ENCODE results near the gene SHROOM3.

Gene SHROOM3

DNA sequence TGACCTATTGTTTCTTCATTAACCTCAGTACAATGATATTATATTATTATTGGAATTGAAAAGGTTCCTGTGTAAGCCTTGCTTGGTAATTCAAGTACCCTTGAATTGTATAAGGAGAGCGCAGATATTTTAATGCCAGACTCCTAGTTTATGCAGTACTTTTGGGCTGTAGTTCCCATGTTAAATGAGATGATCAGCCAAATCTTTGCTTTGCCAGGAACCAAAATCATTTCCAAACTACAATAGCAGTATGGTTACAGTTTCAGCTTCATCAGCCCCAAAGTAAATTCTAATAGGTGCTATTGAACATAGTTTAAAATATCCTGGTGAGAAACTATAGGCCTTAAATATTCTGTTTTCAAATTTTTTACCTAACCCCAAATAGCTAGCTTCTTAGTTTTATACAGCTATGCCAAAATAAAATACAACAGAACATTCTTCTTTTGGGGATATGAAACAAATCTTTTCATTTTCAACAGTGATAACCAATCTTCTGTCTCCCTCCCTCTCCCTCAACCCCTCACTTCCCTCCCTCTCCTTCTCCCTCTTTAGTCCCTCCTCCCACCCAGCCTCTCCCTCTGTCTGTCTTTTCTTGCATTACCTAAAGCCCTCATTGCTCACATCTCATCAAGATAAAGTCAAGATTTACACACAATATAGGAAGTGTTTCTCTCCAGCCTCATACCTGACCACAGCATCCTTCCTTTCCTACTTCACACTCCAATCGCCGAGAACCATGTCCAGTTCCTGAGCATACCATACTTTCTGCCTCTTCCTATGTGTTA lies 190.1 kb downstream of the SHROOM3 start:
- no peak for DNase-seq (ENCODE audit: low spot score)

DNA sequence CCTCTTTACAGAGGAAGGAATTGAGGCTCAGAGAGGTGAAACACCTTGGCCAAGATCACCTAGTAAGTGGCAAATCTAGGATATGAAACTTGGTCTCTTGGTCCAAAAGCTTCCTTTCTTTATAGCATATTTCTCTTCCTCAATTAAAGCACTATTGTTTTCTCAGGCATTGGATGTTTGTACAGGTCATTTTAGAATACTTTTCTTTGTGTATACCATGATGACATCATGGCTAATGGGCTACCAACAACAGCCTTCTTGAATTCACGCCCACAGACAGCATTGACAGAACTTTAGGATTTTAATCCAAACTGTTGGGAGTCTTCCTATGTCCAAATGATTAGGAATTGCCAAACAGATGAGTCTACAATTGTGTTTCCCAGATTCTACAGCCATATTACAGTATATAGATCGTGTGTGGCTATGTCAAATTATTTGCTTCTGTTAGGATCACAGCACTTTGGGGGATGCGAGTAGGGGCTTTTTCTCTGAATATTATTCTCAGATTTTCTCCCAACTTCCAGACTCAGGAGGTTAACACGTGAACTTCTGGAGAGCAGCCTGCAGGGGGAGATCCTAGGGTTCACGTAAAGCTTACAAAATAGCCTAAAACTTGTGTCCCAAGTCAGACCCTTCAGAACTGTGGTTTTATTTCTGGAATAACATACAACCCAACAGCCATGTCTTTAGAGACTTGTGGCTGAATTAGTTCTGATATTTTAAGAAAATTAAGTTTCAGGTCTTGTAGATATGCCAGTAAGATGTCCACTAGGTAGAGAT lies 191.8 kb downstream of the SHROOM3 start:
- DNase-seq (ENCODE audit: low spot score): no peak

DNA sequence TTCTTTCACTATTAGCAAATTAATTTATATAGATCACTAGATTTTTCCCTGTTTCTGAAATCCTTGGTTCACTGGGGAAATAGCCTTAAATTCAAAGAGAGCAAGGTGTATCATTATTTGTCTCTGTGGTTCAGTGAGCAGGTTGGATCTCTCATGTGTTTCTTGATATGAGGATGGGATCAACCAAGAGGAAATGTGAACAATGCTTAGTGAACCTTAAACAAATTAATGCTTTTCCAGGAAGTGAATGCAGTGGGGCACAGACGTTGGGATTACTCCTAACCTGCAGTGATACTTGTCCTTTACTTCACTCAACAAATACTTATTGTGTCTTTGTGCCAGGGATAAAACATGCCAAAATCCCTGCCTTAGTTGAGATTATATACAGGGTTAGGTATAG lies 193.2 kb downstream of the SHROOM3 start:
- DNase-seq (ENCODE audit: low spot score): no peak

- DNase-seq (ENCODE audit: low spot score): no peak
Observed at GRCh38 chr4:76630741-76631140, 195.7 kb downstream of the SHROOM3 start.

GRCh38 chr4:76634220-76634619 lies 199.2 kb downstream of the SHROOM3 start:
- peak; percentile 13 for DNase-seq (ENCODE audit: low spot score)

DNA sequence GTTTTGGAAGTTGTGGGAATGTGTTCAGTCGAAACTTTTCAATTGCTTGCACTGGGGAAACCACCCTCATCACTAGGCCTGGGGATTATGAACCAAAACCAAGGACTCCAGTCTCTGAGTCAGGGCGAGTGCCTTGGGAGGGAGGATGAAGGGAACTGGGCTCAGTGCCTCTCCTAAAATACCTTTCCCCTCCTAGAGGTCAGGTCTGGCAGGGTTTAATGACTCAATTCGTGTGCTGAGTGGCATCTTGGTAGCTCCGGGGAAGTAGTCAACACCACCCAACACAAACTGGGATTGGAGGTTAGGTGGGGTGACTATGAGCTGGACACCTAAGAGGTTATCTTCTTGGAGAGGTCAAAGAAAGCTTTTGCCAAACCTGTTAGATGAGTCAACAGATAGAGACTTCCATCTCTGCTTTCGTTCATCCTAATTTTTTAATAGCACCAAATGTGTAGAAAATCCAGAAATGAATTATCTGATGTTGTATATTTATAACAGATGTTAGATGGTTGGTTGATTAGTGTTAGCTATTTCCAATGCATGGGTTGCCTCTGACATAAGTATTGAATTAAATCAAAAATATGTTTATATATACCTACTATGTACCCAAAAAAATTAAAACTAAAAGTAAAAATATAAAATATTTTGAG lies 202.8 kb downstream of the SHROOM3 start:
- DNase-seq (ENCODE audit: low spot score): no peak

GRCh38 chr4:76639288-76639687 lies 204.3 kb downstream of the SHROOM3 start:
- no peak for DNase-seq (ENCODE audit: low spot score)

GRCh38 chr4:76640353-76640910 lies 205.4 kb downstream of the SHROOM3 start:
- DNase-seq (ENCODE audit: low spot score): no peak

- DNase-seq (ENCODE audit: low spot score): no peak
Observed at GRCh38 chr4:76641351-76641750, 206.3 kb downstream of the SHROOM3 start.

DNA sequence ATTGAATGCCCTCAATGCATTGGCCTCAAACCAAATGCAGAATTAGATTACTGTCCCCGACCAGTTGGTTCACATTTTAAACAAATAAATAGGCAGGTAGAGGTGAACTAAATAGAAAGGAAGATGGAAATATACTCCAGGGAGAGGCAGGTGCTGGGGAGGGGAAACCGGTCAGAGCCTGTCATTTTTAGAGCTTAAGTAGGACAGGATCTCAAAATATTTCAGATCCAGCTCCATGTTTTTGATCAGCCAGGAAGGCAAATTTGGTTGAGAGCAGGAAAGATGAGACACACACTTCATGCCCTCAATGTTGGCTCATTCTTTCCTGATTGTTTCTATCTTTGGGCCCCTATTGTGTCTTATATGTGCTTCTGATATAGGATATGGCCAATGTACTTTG lies 206.7 kb downstream of the SHROOM3 start:
- no peak for DNase-seq (ENCODE audit: low spot score)

- no peak for DNase-seq (ENCODE audit: low spot score)
Observed at GRCh38 chr4:76644831-76645485, 209.9 kb downstream of the SHROOM3 start.

- DNase-seq (ENCODE audit: low spot score): no peak
Observed at GRCh38 chr4:76649086-76649485, 214.1 kb downstream of the SHROOM3 start.

DNA sequence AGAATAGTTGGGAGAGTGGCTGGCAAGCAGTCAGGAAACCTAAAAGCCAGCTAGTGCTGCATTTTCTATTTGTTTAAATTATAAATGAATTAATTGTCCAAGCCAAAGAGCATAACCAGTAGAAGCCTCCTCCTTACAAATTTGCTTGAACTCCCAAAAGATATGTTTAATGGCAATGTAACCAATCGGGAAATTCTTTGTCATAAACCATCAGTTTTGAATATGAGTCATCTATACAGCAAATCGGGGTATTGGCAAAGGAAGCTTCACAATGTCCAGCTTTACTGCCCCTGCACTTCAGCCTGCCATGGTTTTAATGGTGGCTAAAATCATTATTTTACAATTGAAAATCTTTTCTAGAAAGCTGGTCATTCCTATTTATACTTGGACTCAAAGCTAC lies 216.6 kb downstream of the SHROOM3 start:
- DNase-seq (ENCODE audit: low spot score): no peak

DNA sequence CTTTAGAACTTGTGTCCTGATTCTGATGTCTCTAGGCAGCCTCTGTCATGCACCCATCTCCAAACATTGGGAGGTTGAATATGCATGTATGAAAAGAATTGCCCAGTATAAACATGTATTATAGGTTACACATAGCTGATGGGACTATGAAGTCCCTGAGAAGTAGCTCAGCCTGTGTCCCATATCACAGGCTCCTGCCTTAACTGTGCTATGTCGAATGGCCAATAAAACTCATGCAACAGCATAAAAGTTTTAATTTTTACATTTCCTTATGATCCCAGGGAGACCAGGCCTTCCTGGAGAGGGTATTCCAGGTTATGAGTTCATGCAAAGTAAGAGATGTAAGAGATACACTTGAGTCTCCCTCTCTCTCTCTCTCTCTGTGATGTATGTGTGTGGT lies 217.4 kb downstream of the SHROOM3 start:
- DNase-seq (ENCODE audit: low spot score): no peak

- DNase-seq (ENCODE audit: low spot score): no peak
Observed at GRCh38 chr4:76654084-76654483, 219.1 kb downstream of the SHROOM3 start.

GRCh38 chr4:76654791-76655190 lies 219.8 kb downstream of the SHROOM3 start:
- DNase-seq (ENCODE audit: low spot score): no peak

DNA sequence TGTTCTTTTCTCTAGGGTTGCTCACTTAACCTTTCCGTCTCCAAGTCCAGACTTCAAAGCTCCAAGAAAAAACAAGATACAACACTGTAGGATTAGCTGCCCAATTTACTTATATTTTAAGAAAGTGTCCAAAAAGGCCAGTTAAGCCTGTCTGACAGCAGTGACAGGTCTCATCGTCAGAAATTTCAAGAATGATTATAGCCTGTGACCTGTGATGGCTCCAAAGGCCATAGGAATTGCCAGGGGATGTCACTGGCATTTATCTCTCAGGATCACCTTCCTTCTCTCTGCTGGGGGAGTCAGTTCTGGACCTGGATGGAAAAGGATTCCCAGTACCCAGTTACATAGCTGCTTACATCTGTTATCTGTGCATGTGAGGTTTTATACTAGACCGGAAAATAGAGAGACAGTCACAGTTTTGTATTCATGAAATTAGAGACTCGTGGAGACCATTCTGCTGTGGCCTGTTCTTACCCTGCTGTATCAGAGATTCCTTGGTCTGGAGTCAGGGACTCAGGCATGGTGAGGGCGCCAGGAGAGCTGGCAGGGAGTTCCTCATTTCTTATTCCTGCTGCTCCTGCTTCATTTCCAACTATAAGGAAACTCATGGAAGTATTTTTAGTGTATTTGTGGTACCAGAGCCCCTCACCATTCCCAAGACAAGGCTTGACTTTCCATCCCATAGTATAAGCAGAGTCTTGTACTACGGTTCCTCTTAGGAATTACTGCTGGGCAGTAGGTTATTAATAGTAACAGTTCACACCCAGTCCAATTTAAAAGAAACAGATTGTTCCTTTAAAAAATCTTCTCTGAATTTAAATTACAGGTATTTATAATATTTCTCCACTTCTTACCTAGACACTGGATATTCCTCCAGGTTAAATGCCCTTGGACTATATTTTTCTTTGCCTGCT lies 220.8 kb downstream of the SHROOM3 start:
- no peak for DNase-seq (ENCODE audit: low spot score)

GRCh38 chr4:76657443-76657842 lies 222.4 kb downstream of the SHROOM3 start:
- no peak for DNase-seq (ENCODE audit: low spot score)

DNA sequence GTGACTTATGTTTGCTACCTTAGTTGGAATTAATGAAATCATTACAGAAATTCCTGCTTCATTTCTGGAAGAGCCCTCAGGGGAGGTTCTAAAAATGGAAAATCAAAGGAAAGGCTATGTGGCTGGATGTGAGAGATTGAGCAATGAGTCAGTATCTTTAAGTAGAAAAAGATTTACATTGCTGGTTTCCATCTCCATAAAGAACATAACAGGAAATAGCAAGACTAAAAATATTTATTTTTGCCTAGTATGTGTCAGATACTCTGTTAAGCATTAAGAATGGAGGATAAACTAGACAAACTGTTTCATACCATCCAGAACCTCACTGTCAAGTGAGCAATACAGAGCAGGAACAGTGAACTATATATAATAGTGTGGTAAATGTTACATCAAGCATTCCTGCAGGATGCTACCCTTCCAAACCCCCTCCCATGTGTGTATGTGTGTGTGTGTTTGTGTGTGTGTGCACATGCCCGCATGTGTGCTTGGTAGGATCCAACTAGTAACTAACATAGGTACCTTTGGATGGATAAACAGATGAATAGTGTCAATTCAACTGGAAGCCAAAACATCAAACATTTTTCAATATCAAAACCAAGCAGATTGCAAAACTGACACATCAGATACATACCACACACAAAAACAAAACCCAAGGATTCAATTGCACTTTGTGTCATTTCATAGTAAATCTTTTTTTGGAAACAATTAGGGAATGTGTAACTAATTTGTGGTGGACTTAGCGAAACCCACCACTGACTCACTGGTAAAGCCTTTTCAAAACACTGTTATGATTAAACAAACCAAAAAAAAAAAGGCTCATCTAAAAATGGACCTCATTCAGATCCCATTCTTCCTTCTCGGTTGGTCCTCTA lies 223.4 kb downstream of the SHROOM3 start:
- DNase-seq (ENCODE audit: low spot score): no peak

- DNase-seq (ENCODE audit: low spot score): no peak
Observed at GRCh38 chr4:76659103-76659490, 224.1 kb downstream of the SHROOM3 start.

Measured in RKO (cell line).